Psoas muscle (tissue), 8 donors: ENCODE measurements around the gene DECR2. TPM values are rescaled to one million over a fixed set of nuclear protein-coding genes. Genes with fewer than 3 reads are reported as not detected.
A peak's percentile ranks its signal among the peaks of the same experiment; 100 is the strongest.

Experiments
- ATAC-seq, 4 donors: fragments of 200-7000 bp; cut with Tn5 transposase; one replicate each; pipeline ENCODE4 v1.9.1; 2020; ENCODE audit warnings: moderate library complexity in 3 of 4, mild to moderate bottlenecking in 2 of 4
- DNase-seq, 2 donors: peaks; one replicate each; pipeline ENCODE4 v3.0.0-alpha.2; 2020
- H3K27ac ChIP-seq: fragments of 200-600 bp; one replicate; pipeline ENCODE4 v1.8.0; 2022
- H3K27me3 ChIP-seq, 3 donors: fragments of 200-600 bp in 1 of 3; one replicate each; pipeline versions ENCODE4 v1.6.1 to v1.8.0; 2013 to 2022; ENCODE audit warnings: low read length in 2 of 3, mild to moderate bottlenecking in 2 of 3, moderate library complexity in 1 of 3; ENCODE audit not compliant: insufficient read depth in 3 of 3
- H3K36me3 ChIP-seq, 2 donors: fragments of 200-600 bp in 1 of 2; one replicate each; pipeline versions ENCODE4 v1.6.1 to v1.8.0; 2013 to 2022; ENCODE audit warnings: low read depth in 1 of 2, mild to moderate bottlenecking in 1 of 2, moderate library complexity in 1 of 2; ENCODE audit not compliant: insufficient read depth in 1 of 2
- H3K4me1 ChIP-seq: fragments of 200-600 bp; one replicate; pipeline ENCODE4 v1.8.0; 2022
- H3K4me3 ChIP-seq: fragments of 200-600 bp; one replicate; pipeline ENCODE4 v1.8.0; 2022; ENCODE audit warnings: mild to moderate bottlenecking
- H3K9me3 ChIP-seq: fragments of 200-600 bp; one replicate; pipeline ENCODE4 v1.8.0; 2022
- CTCF ChIP-seq: fragments of 200-600 bp; IDR thresholded peaks from one replicate; pipeline ENCODE4 v1.8.0; 2022; ENCODE audit warnings: antibody characterized with exemption
- WGBS, 3 donors: extraction: QIAGEN DNeasy Blood & Tissue Kit; methylation state at CpG; one replicate each; pipeline versions ENCODE4 v1.1.6 to v1.1.7; 2013; 5-methylcytosine and 5-hydroxymethylcytosine counted together
- intact Hi-C, 2 donors: fragments of 100-400 bp; cut with DNase I; formaldehyde crosslinking; loops; one replicate each; pipeline versions ENCODE4 v1.11.0 to v1.14.2; 2022
- polyA plus RNA-seq, 3 donors: library from polyadenylated mRNA; stranded (reverse); fragments of 200-250 nt; gene quantifications; one replicate each; pipeline ENCODE4 v1.2.3, GENCODE V29; 2013
- total RNA-seq, 4 donors: library from RNA; stranded (reverse); fragmentation: NEBNext Ultra II Directional in 2 of 4; extraction: Animal tissue kit (Norgen Biotek cat#: 25700) in 2 of 4; gene quantifications; one replicate each; pipeline versions ENCODE4 v1.2.1 to v1.2.4, GENCODE V29; 2021 to 2023
- donor health status: healthy with polysubstance abuse.
- donor health status: DM: no; HTN: no; CAD: no; lungs with moderate emphysema.
- donor health status: Bipolar disorder and iron deficiency.
- donor health status: healthy.
- donor health status: DM: yes; HTN: yes; CAD: no.
- donor health status: DM: no; HTN: no; CAD: no.
- donor health status: DM: no; HTN: no; CAD: no.
- donor health status: DM: yes; HTN: yes; CAD: no.

DECR2 gene
- total and polyA plus RNA-seq, 7 donors, result 13.9 to 22.9 (median 18.1) TPM

- DNase-seq (peak; percentile 36 to 63), ATAC-seq (no peak)
- Histone ChIP-seq H3K36me3 (peaks cover 0 to 11% of the 10 kb centered on the region in 2 donors), H3K27me3 (no peaks in the 10 kb centered on the region), H3K9me3 (no peaks in the 10 kb centered on the region), H3K4me1 (peaks cover 51% of the 10 kb centered on the region), H3K4me3 (peak overlapping the region; percentile 89), H3K27ac (peak overlapping the region; percentile 96)
- intact Hi-C loops, result loop anchor here in 1 of 2 donors (5.0 kb wide), 1 partner anchor 46 kb away; no protein-coding TSS in a partner anchor
- TF ChIP-seq CTCF, result no peak
- 0 to 1% (median 1%) methylated on average over 60 to 97 of the region's 97 CpGs for WGBS, 3 donors
Measured at GRCh38 chr16:426115-426905, 24.6 kb downstream of the DECR2 start.

- no peak for DNase-seq
- Histone ChIP-seq H3K9me3 (no peaks in the 10 kb centered on the region), H3K4me1 (peaks cover 51% of the 10 kb centered on the region), H3K27me3 (no peaks in the 10 kb centered on the region), H3K27ac (peak overlapping the region; percentile 80), H3K4me3 (peak overlapping the region; percentile 89), H3K36me3 (peaks cover 0 to 11% of the 10 kb centered on the region in 2 donors)
- no peak for TF ChIP-seq CTCF
- intact Hi-C loops, result loop anchor here in 1 of 2 donors (5.0 kb wide), 1 partner anchor 45 kb away; no protein-coding TSS in a partner anchor
- 4 to 7% (median 7%) methylated on average over 12 to 13 of the region's 13 CpGs for WGBS, 3 donors
- ATAC-seq, result no peak
Measured at GRCh38 chr16:426906-427249, 25.2 kb downstream of the DECR2 start.

- peak overlapping the region; percentile 89 for H3K4me3 ChIP-seq
- no peaks in the 10 kb centered on the region for H3K27me3 ChIP-seq
- H3K9me3 ChIP-seq, result no peaks in the 10 kb centered on the region
- no peak for TF ChIP-seq CTCF
- peak overlapping the region; percentile 80 for H3K27ac ChIP-seq
- WGBS, 3 donors, result 28 to 57% (median 33%) methylated on average over 10 of the region's 10 CpGs
- ATAC-seq (no peak), DNase-seq (no peak)
- H3K4me1 ChIP-seq, result peaks cover 51% of the 10 kb centered on the region
- peaks cover 0 to 11% of the 10 kb centered on the region in 2 donors for H3K36me3 ChIP-seq
- intact Hi-C loops, result loop anchor here in 1 of 2 donors (5.0 kb wide), 1 partner anchor 45 kb away; no protein-coding TSS in a partner anchor
Measured at GRCh38 chr16:427250-427649, 25.6 kb downstream of the DECR2 start.

GRCh38 chr16:430904-431303 lies 29.2 kb downstream of the DECR2 start:
- WGBS, 3 donors, result 95 to 97% (median 97%) methylated on average over 7 of the region's 7 CpGs
- Histone ChIP-seq H3K9me3 (no peaks in the 10 kb centered on the region), H3K4me3 (no peak overlapping the region), H3K27me3 (no peaks in the 10 kb centered on the region), H3K36me3 (peaks cover 0 to 32% of the 10 kb centered on the region in 2 donors), H3K27ac (no peak overlapping the region), H3K4me1 (peaks cover 33% of the 10 kb centered on the region)
- intact Hi-C loops, result no loop called here
- no peak for TF ChIP-seq CTCF
- DNase-seq (no peak), ATAC-seq (no peak)
